Natural killer cell treated with Interleukin-12 subunit alpha and Interleukin-12 subunit beta and Interleukin-15 and Interleukin-18, amount 100 ng/mL, for 72 hours (primary cell): ENCODE measurements around the gene STARD3. TPM values are rescaled to one million over a fixed set of nuclear protein-coding genes. Genes with fewer than 3 reads are reported as not detected.
A peak's percentile ranks its signal among the peaks of the same experiment; 100 is the strongest.

ENCODE experiments used
- ATAC-seq, 2 donors: fragments of 150-1000 bp; cut with Tn5 transposase in 1 of 2; sonication (Bioruptor Pico), chemical (Tn5 transposase) in 1 of 2; 2 replicates each; pipeline ENCODE4 v1.10.0; 2021
- DNase-seq: peaks from one replicate; pipeline ENCODE4 v3.0.0; 2022; ENCODE audit warnings: low spot score
- H3K27ac Mint-ChIP-seq, 2 donors: 1 replicate in 1 of 2; 2 replicates in 1 of 2; pipeline ENCODE4 v1.8.0; 2022; ENCODE audit warnings: mixed read lengths in 2 of 2, mild to moderate bottlenecking in 1 of 2, moderate library complexity in 1 of 2
- H3K27me3 Mint-ChIP-seq, 2 donors: 1 replicate in 1 of 2; 2 replicates in 1 of 2; pipeline ENCODE4 v1.8.0; 2022; ENCODE audit warnings: mixed read lengths in 2 of 2
- H3K36me3 Mint-ChIP-seq: one replicate; pipeline ENCODE4 v1.8.0; 2022; ENCODE audit warnings: mixed read lengths
- H3K4me1 Mint-ChIP-seq, 2 donors: 1 replicate in 1 of 2; 2 replicates in 1 of 2; pipeline ENCODE4 v1.8.0; 2022; ENCODE audit warnings: low read depth in 2 of 2, mixed read lengths in 2 of 2, mild to moderate bottlenecking in 1 of 2
- H3K4me3 Mint-ChIP-seq: one replicate; pipeline ENCODE4 v1.8.0; 2022; ENCODE audit warnings: mixed read lengths
- H3K9me3 Mint-ChIP-seq: 2 replicates; pipeline ENCODE4 v1.8.0; 2022; ENCODE audit warnings: mixed read lengths
- total RNA-seq, 2 donors: library from RNA; stranded (reverse); gene quantifications; one replicate each; pipeline ENCODE4 v1.2.3, GENCODE V29; 2022

The STARD3 gene
- total RNA-seq, 2 donors from 2014 or later: 97.9 to 139 TPM

DNA sequence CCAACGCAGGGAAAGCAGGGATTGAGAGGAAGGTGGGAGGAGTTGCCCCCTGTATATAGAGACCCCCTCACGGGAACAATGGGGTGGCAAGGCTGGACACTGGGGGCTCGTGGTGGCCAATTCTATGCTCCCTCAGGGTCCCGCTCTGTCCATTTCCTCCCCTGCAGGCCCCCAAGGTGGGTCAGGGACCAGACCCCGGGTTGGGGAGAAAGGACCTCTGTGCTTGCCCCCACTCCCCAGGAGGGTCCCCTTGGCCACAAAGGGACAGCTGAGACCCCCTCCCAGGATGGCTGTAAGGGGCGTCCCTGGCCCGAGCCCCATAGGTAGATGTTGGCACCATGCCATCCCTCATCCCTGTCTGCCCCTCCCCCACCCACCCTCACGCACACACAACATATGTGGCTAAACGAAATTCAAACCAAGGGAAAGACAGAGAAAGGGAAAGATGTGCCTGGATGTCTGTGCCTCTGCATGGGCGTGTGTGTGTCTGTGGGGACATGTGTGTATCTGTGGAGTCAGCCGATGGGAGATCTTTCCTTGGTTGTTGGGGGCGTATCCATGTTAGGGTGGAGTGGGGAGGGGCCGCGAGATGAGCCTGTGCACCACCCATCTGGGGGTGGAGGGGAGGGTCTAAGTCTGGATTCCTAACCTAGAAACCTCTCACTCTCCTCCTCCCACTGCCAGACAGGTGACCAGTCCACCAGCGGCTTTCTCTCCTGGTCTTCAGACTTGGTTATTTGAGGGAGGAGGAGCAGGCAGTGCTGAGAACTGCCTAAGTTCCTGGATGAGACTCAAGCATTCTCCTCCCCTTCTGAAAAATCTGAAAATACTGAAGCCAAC is 28.6 kb upstream of the STARD3 start:
- Mint-ChIP-seq H3K4me1 (peaks cover 0 to 6% of the 10 kb centered on the region in 2 donors), H3K27me3 (peaks cover 12 to 24% of the 10 kb centered on the region in 2 donors), H3K9me3 (no peaks in the 10 kb centered on the region)

DNA sequence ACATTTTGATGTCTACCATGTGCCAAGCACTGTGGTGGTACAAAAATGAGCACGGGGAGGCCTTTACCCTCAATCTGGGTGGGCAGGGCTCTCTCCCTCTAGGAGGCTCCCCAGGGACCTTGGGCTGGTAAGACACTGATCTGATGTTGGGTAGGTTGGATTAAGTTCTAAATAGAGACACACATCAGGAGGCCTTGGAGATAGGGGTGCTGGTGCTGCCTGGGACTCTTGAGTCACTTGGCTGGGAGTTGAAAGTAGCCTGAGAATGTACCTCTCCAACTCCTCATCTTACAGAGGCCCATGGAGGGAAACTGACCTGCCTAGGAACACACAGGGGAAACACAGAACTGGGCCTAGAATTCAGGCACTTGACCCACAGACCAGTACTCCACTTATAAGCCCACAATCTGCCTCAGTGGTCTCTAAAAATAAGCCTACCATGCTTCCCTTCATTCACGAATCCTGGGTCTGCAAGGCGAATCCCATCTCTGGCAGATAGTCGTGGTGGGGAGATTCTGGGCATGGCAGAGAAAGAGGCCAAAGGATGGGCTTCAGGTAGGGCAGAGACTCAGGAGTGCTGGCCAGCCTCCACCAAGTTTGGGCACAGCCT is 27.4 kb upstream of the STARD3 start:
- Mint-ChIP-seq H3K27me3 (peaks cover 10 to 23% of the 10 kb centered on the region in 2 donors), H3K9me3 (no peaks in the 10 kb centered on the region), H3K36me3 (no peaks in the 10 kb centered on the region), H3K27ac (no peak overlapping the region), H3K4me3 (no peak overlapping the region), H3K4me1 (peaks cover 0 to 3% of the 10 kb centered on the region in 2 donors)
- DNase-seq (no peak), ATAC-seq (no peak)

More for the DNA sequence above, 28.6 kb upstream of the STARD3 start:
- no peak for DNase-seq
- no peaks in the 10 kb centered on the region for H3K36me3 Mint-ChIP-seq
- no peak overlapping the region for H3K4me3 Mint-ChIP-seq
- H3K27ac Mint-ChIP-seq: no peak overlapping the region
- no peak for ATAC-seq

DNA sequence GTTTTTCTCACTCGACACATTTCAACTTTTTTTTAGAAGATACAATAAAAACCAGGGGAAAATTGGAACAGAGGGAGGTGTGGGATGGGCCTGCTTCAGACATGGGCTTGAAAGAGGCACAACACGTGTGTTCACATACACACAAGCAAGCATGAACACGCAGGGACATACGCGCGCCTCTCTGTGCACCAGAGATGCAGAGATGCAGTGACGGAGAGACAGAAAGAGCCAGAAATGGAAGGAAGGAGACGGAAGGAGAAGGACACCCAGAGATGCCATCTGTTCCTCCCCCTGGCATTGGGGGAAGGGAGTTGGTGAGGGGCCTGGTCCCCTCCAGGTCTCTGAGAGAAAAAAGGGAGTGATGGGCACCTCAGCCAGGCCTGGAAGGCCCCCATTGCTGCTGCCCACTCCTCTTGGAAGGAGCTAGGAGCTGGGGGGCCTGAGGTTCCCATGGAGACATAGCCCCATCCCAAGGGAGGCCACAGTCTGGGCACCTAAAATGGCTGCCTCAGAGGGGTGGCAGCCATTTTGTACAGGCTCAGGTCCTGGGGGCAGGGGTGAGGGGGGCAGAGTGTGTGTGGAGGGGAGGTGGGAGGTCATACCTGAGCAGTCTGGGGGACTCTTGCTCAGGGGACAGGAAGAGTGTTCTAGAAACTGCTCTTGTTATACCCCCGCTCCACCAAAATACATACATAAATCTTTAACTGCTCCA is 25.4 kb upstream of the STARD3 start:
- H3K9me3 Mint-ChIP-seq: no peaks in the 10 kb centered on the region
- DNase-seq (no peak), ATAC-seq (no peak)
- H3K27ac Mint-ChIP-seq: no peak overlapping the region
- no peaks in the 10 kb centered on the region for H3K36me3 Mint-ChIP-seq
- peaks cover 0 to 3% of the 10 kb centered on the region in 2 donors for H3K4me1 Mint-ChIP-seq
- H3K27me3 Mint-ChIP-seq: peaks cover 23 to 32% of the 10 kb centered on the region in 2 donors
- H3K4me3 Mint-ChIP-seq: no peak overlapping the region

DNA sequence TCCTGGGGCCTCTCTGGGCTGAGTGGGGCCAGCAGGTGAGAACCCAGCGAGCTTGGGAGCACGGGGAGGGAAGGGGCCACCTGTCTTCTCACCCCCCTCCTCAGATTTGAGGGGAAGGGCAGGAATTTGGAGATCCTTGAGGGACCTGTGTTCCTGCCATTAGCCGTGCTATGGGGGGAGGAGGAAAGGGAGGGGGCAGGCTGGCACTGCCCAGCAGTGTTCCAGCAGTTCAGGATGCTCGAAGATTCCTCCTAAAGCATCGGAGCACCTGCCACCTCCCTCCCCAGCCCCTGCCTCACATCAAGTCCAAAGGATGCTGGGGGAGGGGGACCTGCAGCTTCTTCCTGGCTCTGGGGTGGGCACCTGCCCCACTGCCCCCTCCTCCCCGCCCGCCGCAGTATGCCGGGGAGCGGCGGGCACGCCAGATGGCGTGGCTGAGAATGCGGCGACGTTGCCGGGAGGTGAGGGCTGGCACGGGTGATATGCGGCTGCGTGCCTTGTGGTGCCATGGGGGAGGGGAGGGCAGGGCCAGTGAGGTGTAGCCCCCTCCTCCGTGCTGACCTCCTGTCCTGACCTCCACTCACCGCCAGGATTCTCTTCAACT is 24.6 kb upstream of the STARD3 start:
- no peak for DNase-seq
- H3K36me3 Mint-ChIP-seq: no peaks in the 10 kb centered on the region
- peak in 1 of 2 donors; percentile 18 for ATAC-seq

DNA sequence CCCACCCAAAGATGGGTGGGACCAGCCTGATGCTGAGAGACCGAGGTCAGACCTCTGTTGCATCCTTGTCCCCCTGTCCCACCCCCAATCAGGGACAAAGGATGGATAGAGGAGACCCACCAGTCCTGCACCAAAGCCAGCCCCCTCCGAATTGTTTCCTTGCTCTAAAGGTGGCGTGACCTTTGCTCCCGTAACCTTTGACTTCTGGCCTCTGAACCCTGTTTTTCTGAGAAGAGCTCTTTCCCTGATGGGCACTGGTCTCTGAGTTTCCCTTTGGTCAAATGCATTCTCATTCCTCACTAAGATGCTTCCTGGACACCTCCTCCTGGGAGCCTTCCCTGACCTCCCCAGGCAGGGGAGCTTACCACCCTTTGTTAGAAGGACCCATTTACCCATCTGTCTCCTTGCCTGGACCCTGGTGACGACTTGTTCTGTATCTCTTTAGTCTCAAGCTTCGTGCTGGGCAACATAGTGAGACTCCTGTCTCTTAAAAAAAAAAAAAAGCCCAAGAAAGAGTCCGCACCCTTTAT is 23.9 kb upstream of the STARD3 start:
- no peak for ATAC-seq
- no peaks in the 10 kb centered on the region for H3K9me3 Mint-ChIP-seq
- H3K27me3 Mint-ChIP-seq: peaks cover 23 to 32% of the 10 kb centered on the region in 2 donors
- DNase-seq: no peak
- H3K4me3 Mint-ChIP-seq: no peak overlapping the region
- H3K36me3 Mint-ChIP-seq: no peaks in the 10 kb centered on the region
- no peak overlapping the region for H3K27ac Mint-ChIP-seq
- no peaks in the 10 kb centered on the region for H3K4me1 Mint-ChIP-seq

More for the DNA sequence above, 24.6 kb upstream of the STARD3 start:
- H3K27ac Mint-ChIP-seq: no peak overlapping the region
- peaks cover 0 to under 1% of the 10 kb centered on the region in 2 donors for H3K4me1 Mint-ChIP-seq
- no peaks in the 10 kb centered on the region for H3K9me3 Mint-ChIP-seq
- H3K4me3 Mint-ChIP-seq: no peak overlapping the region
- H3K27me3 Mint-ChIP-seq: peaks cover 23 to 32% of the 10 kb centered on the region in 2 donors

DNA sequence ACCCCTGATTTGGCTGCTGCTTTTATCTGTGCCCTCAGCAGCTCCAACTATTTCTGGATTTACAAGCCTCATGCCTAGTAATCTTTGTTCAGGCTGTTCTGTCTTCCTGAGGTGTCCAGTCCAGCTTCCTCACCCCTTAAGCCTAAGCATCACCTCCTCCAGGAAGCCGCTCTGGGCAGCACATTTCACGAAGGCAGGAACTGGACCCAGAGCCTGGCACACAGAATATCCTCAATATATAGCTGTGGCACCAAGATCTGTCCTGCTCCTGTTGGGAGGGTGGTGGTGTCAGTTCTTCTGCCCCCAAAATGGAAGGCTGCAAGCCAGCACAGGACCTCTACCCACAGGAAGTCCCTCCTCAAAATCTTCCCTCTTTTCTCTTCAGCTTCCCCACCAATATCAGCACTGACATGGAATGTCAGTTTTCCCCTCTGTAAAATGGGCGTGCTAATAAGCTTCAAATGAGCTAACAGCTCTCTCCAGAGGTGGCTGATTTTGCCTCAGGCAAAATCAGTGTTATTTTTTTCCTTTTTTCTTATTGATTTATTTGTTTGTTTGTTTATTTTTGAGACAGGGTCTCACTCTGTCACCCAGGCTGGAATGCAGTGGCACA is 22.3 kb upstream of the STARD3 start:
- H3K4me1 Mint-ChIP-seq: peaks cover 0 to 6% of the 10 kb centered on the region in 2 donors
- no peak overlapping the region for H3K27ac Mint-ChIP-seq
- H3K36me3 Mint-ChIP-seq: no peaks in the 10 kb centered on the region
- DNase-seq (no peak), ATAC-seq (no peak)
- H3K27me3 Mint-ChIP-seq: peaks cover 20 to 23% of the 10 kb centered on the region in 2 donors
- no peaks in the 10 kb centered on the region for H3K9me3 Mint-ChIP-seq
- H3K4me3 Mint-ChIP-seq: no peak overlapping the region

DNA sequence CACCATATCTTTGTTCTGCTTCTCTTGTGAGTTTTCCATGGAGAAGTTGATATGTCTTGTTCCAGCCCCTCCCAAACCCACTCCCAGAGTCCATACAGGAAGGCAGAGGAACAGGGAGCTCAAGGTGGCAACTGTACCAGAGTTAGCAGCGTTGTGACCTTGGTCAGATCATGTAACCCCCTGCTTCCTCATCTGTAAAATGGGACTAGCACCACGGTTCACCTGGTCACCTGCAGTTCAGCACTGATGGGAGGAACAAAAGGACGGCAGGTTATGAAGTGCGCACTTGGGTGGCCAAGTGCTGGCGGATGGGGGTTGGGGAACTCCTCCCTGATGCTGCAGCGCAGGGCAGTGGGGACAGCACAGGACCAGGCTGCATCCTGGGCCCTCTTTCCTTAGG is 21.5 kb upstream of the STARD3 start:
- H3K9me3 Mint-ChIP-seq: no peaks in the 10 kb centered on the region
- H3K4me3 Mint-ChIP-seq: no peak overlapping the region
- H3K27ac Mint-ChIP-seq: no peak overlapping the region

DNA sequence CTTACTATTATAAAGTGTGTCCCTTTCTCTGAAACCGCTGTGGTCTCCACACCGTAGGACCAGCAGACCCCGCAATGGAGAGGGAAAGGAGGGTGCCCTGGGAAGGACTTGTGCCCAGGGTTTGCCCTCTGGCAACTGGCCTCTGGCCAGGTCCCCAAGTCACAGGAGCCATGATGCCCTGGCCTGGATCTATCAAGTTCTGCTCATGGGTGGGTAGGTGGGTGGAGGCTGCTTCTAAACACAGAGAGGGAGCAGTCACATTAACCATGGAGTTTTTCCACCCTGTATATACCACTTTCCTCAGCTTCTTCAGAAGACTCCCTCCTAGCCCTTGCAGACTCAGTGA is 19.9 kb upstream of the STARD3 start:
- H3K36me3 Mint-ChIP-seq: no peaks in the 10 kb centered on the region
- no peaks in the 10 kb centered on the region for H3K9me3 Mint-ChIP-seq
- no peak overlapping the region for H3K27ac Mint-ChIP-seq
- ATAC-seq: no peak
- H3K4me3 Mint-ChIP-seq: peak overlapping the region; percentile 20
- DNase-seq: no peak
- H3K27me3 Mint-ChIP-seq: peaks cover 16 to 18% of the 10 kb centered on the region in 2 donors
- peaks cover 4 to 10% of the 10 kb centered on the region in 2 donors for H3K4me1 Mint-ChIP-seq

More for the DNA sequence above, 21.5 kb upstream of the STARD3 start:
- peaks cover 20 to 23% of the 10 kb centered on the region in 2 donors for H3K27me3 Mint-ChIP-seq
- H3K36me3 Mint-ChIP-seq: no peaks in the 10 kb centered on the region
- H3K4me1 Mint-ChIP-seq: peaks cover 0 to 6% of the 10 kb centered on the region in 2 donors
- DNase-seq (no peak), ATAC-seq (no peak)

DNA sequence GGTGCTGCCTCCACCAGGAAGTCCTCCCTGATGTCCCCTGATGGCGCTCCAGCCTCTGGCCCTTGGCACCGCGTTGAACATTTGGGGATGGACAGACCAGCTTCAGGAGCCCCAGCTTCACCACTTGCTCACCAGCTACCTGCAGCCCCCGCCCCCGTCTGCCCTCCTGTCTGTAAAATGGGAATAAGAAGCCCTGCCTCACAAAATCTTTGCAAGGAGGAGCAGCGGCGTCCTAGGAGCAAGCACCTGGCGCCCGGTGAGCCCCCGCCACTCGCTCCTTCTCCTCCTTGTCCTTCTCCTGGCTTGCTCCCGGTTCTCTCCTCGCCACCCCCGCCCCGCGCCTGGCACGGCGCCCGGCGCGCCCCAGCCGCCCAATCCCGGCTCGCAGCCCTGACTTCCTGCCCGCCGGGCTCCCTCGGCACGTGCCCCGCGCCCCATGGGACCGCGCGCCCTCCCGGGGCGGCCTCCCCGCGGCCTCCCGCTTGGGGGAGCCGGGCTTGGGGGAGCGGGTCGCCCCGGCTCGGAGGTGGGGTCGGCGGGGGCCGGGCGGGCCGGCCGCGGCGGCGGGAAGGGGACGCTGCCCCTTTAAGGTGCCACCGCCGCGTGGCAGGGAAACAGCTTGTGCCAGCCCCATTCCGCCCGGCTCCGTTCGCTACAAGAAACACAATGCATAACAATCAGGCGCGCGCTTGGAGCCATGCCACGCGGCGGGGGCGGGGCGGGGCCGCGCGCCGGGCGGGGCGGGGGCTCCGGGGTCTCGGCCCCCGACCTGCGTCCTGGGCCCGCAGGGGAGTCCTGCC is 19.3 kb upstream of the STARD3 start:
- DNase-seq: no peak
- Mint-ChIP-seq H3K4me1 (peaks cover 10 to 13% of the 10 kb centered on the region in 2 donors), H3K36me3 (no peaks in the 10 kb centered on the region), H3K4me3 (peak overlapping the region; percentile 85), H3K27ac (no peak overlapping the region), H3K9me3 (no peaks in the 10 kb centered on the region), H3K27me3 (peaks cover 16 to 18% of the 10 kb centered on the region in 2 donors)
- peak; percentile 15 to 32 for ATAC-seq

DNA sequence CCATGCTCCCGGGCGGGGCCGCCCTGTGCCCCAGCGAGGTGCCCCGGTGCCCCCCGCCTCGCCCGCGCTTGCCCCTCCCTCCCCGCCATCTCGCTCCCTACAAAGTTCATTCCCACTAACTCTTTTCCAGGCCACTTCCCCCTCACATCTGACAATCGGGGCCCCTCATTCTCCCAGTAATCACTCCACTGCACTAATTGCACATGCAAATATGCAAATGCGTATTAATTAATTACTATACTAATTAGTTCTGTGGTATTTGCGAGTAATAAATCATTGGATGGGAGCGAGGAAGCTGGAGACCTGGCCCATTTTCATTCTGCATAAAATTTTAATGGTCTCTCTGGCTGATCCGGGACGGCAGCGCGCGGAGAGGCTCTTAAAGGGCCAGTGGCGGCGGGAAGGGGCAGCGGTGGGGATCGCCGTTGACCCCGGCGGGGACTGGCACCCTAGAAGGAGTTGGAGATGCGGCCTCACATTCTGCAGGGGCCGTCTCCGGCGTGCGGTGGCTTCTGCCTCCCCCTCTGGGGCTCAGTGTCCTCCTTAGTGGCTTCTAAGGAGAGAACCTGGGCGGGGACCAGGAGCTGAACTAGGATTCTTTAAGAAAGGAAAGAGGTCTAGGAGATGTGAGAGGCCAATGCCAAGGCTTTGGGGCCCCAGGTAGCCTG is 18.6 kb upstream of the STARD3 start:
- Mint-ChIP-seq H3K27me3 (peaks cover 13 to 16% of the 10 kb centered on the region in 2 donors), H3K4me3 (peak overlapping the region; percentile 85)

DNA sequence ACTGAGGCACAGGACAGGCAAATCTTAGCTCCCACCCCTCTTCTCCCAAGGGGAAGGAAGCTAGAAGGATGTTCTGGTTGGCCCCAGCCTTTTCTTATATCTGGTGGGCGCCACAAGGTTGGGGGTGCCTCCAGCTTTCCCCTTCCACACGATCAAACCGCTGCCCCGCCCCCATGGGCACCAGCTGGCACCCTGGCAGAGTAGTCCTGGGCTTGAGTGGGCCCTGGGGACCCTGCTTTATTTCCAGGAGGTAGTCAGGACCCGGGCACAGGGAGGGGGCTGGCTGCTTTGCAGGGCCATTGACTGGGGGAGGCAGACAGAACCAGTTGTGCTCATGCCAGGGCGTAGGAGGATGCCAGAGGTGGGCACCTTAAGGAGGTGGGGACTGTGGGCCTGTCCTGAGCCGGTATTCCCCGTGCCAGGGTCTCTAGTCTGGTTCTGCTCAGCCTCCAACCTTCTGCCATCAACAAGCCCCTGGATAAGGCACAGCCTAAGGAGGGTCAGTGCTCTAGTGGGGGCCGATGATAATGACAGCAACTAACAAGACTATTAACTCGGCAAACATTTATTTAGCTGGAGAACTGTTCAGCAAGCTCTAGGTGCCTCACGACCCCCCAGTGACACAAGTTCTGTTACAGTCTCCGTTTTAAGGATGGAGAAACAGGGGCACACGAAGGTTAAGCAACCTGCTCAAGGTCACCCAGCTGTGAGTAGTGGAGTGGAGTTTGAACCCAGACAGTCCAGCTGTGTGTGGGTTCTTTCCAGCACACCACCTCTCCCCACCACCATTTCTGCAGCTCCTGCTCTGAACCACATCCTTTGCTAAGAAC is 17.8 kb upstream of the STARD3 start:
- DNase-seq (no peak), ATAC-seq (no peak)
- Mint-ChIP-seq H3K27me3 (peaks cover 12 to 16% of the 10 kb centered on the region in 2 donors), H3K36me3 (no peaks in the 10 kb centered on the region), H3K4me3 (no peak overlapping the region), H3K4me1 (peaks cover 16 to 20% of the 10 kb centered on the region in 2 donors), H3K9me3 (no peaks in the 10 kb centered on the region), H3K27ac (no peak overlapping the region)

More for the DNA sequence above, 18.6 kb upstream of the STARD3 start:
- no peaks in the 10 kb centered on the region for H3K36me3 Mint-ChIP-seq
- no peak for DNase-seq
- no peak for ATAC-seq
- no peaks in the 10 kb centered on the region for H3K9me3 Mint-ChIP-seq
- H3K27ac Mint-ChIP-seq: no peak overlapping the region
- H3K4me1 Mint-ChIP-seq: peaks cover 15 to 16% of the 10 kb centered on the region in 2 donors
